Measurements from ENCODE around the gene TANC2.

TANC2 gene

GRCh38 chr17:62984801-62985200 is 18.8 kb downstream of the TANC2 start:
- no peak overlapping the region for H3K27ac ChIP-seq (ENCODE audit: extremely low read depth, low read depth, low read length)
- H3K36me3 ChIP-seq (ENCODE audit: control insufficient read depth in 2 of 2, insufficient read depth in 1 of 2, low read length in 2 of 2) = no peaks in the 10 kb centered on the region
- H3K9me3 ChIP-seq (ENCODE audit: control insufficient read depth, insufficient read depth, low read depth, low read length) = no peaks in the 10 kb centered on the region
- H3K4me3 ChIP-seq (ENCODE audit: low read depth, low read length) = no peak overlapping the region
- H3K4me1 ChIP-seq (ENCODE audit: control insufficient read depth, insufficient read depth, low read length) = no peaks in the 10 kb centered on the region
- TF ChIP-seq ZNF2 (tag by site-specific recombination; IDR thresholded peaks at IDR 0.05) (no peak), ZNF184 (tag by site-specific recombination; IDR thresholded peaks at IDR 0.05) (no peak)
- POLR2A ChIA-PET = no interaction called here
- CTCF ChIA-PET = interaction anchor here (0.6 to 1.0 kb wide), 2 partner anchors 280 to 572 kb away, joined by 3 to 5 read pairs; no protein-coding TSS in a partner anchor

- Histone ChIP-seq H3K9me3 (ENCODE audit: control insufficient read depth, insufficient read depth, low read depth, low read length) (no peaks in the 10 kb centered on the region), H3K27ac (ENCODE audit: extremely low read depth, low read depth, low read length) (no peak overlapping the region), H3K36me3 (ENCODE audit: control insufficient read depth in 2 of 2, insufficient read depth in 1 of 2, low read length in 2 of 2) (no peaks in the 10 kb centered on the region), H3K4me1 (ENCODE audit: control insufficient read depth, insufficient read depth, low read length) (no peaks in the 10 kb centered on the region), H3K4me3 (ENCODE audit: low read depth, low read length) (no peak overlapping the region)
- CTCF ChIA-PET = interaction anchor here (0.5 to 2.2 kb wide), 6 partner anchors 9 to 420 kb away, joined by 3 to 11 read pairs (median 4); no protein-coding TSS in a partner anchor
- POLR2A ChIA-PET = no interaction called here
- TF ChIP-seq MZF1 (tag by site-specific recombination; IDR thresholded peaks at IDR 0.05; ENCODE audit: borderline replicate concordance) (no peak), ZNF791 (tag by site-specific recombination; IDR thresholded peaks at IDR 0.05) (no peak)
- TF ChIP-seq, protein P1, sequence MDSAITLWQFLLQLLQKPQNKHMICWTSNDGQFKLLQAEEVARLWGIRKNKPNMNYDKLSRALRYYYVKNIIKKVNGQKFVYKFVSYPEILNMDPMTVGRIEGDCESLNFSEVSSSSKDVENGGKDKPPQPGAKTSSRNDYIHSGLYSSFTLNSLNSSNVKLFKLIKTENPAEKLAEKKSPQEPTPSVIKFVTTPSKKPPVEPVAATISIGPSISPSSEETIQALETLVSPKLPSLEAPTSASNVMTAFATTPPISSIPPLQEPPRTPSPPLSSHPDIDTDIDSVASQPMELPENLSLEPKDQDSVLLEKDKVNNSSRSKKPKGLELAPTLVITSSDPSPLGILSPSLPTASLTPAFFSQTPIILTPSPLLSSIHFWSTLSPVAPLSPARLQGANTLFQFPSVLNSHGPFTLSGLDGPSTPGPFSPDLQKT (IDR thresholded peaks at IDR 0.05; ENCODE audit: borderline replicate concordance, low read depth, low read length) = no peak
Measured at GRCh38 chr17:62986549-62986948, 20.5 kb downstream of the TANC2 start.

- TF ChIP-seq ZNF433 (tag by site-specific recombination; IDR thresholded peaks at IDR 0.05; ENCODE audit: low read depth) (no peak), KLF7 (tag by site-specific recombination; IDR thresholded peaks at IDR 0.05; ENCODE audit: borderline replicate concordance) (no peak), ZNF341 (tag by site-specific recombination; IDR thresholded peaks at IDR 0.05; ENCODE audit: low read depth) (no peak), ZNF155 (tag by site-specific recombination; IDR thresholded peaks at IDR 0.05) (no peak)
- TF ChIP-seq, protein P2, sequence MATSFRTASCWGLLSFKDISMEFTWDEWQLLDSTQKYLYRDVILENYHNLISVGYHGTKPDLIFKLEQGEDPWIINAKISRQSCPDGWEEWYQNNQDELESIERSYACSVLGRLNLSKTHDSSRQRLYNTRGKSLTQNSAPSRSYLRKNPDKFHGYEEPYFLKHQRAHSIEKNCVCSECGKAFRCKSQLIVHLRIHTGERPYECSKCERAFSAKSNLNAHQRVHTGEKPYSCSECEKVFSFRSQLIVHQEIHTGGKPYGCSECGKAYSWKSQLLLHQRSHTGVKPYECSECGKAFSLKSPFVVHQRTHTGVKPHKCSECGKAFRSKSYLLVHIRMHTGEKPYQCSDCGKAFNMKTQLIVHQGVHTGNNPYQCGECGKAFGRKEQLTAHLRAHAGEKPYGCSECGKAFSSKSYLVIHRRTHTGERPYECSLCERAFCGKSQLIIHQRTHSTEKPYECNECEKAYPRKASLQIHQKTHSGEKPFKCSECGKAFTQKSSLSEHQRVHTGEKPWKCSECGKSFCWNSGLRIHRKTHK (tag by site-specific recombination; IDR thresholded peaks at IDR 0.05) = no peak
- Histone ChIP-seq H3K9me3 (ENCODE audit: control insufficient read depth, insufficient read depth, low read depth, low read length) (no peaks in the 10 kb centered on the region), H3K36me3 (ENCODE audit: control insufficient read depth in 2 of 2, insufficient read depth in 1 of 2, low read length in 2 of 2) (no peaks in the 10 kb centered on the region), H3K27ac (ENCODE audit: extremely low read depth, low read depth, low read length) (no peak overlapping the region), H3K4me3 (ENCODE audit: low read depth, low read length) (no peak overlapping the region), H3K4me1 (ENCODE audit: control insufficient read depth, insufficient read depth, low read length) (no peaks in the 10 kb centered on the region)
- ChIA-PET CTCF (interaction anchor here (0.5 to 2.2 kb wide), 9 partner anchors 8 to 419 kb away, joined by 3 to 11 read pairs (median 3); no protein-coding TSS in a partner anchor), POLR2A (no interaction called here)
Measured at GRCh38 chr17:62987136-62987535, 21.1 kb downstream of the TANC2 start.

- TF ChIP-seq AEBP2 (tag by site-specific recombination; IDR thresholded peaks at IDR 0.05; ENCODE audit: borderline replicate concordance) (no peak), ZNF571 (tag by site-specific recombination; IDR thresholded peaks at IDR 0.05) (no peak), ZNF426 (tag by site-specific recombination; IDR thresholded peaks at IDR 0.05) (no peak), ZNF341 (tag by site-specific recombination; IDR thresholded peaks at IDR 0.05; ENCODE audit: low read depth) (no peak), ZNF148 (tag by site-specific recombination; IDR thresholded peaks at IDR 0.05; ENCODE audit: borderline replicate concordance) (no peak), ZNF23 (tag by site-specific recombination; IDR thresholded peaks at IDR 0.05; ENCODE audit: borderline replicate concordance) (no peak), INSM2 (tag by site-specific recombination; IDR thresholded peaks at IDR 0.05) (no peak), ZNF670 (tag by site-specific recombination; IDR thresholded peaks at IDR 0.05; ENCODE audit: low read depth) (no peak)
- no peak overlapping the region for H3K4me3 ChIP-seq (ENCODE audit: low read depth, low read length)
- H3K27ac ChIP-seq (ENCODE audit: extremely low read depth, low read depth, low read length) = no peak overlapping the region
- no peaks in the 10 kb centered on the region for H3K4me1 ChIP-seq (ENCODE audit: control insufficient read depth, insufficient read depth, low read length)
- CTCF ChIA-PET = interaction anchor here (0.7 kb wide), 1 partner anchor 54 kb away, joined by 5 read pairs; no protein-coding TSS in a partner anchor
- no peaks in the 10 kb centered on the region for H3K36me3 ChIP-seq (ENCODE audit: control insufficient read depth in 2 of 2, insufficient read depth in 1 of 2, low read length in 2 of 2)
- H3K9me3 ChIP-seq (ENCODE audit: control insufficient read depth, insufficient read depth, low read depth, low read length) = no peaks in the 10 kb centered on the region
- POLR2A ChIA-PET = no interaction called here
Measured at GRCh38 chr17:62989501-62989900, 23.5 kb downstream of the TANC2 start.
